Natural killer cell (primary cell): ENCODE data around the gene FBXW10B. TPM values are rescaled to one million over a fixed set of nuclear protein-coding genes. Genes with fewer than 3 reads are reported as not detected.
"Not testable (repeated sequence)": the region's sequence is repeated elsewhere in the genome, so short reads cannot be mapped to it uniquely, and the experiment has no call there.

Source experiments
- ATAC-seq, 3 donors: fragments of 150-1000 bp in 2 of 3; fragments of 200-7000 bp in 1 of 3; cut with Tn5 transposase; 1 replicate in 1 of 3; 2 replicates in 2 of 3; pipeline ENCODE4 v1.10.0; 2021; ENCODE audit warnings: mild to moderate bottlenecking in 2 of 3, moderate library complexity in 2 of 3
- DNase-seq, 2 donors: peaks; one replicate each; pipeline versions ENCODE4 v3.0.0 to v3.0.0-alpha.2; 2013 to 2021; ENCODE audit warnings: mixed read lengths in 1 of 2
- H3K27ac ChIP-seq: one replicate; pipeline ENCODE4 v1.5.1; 2013; ENCODE audit warnings: mild to moderate bottlenecking, low read length
- H3K27me3 ChIP-seq: one replicate; pipeline ENCODE4 v1.6.1; 2013; ENCODE audit warnings: low read length; ENCODE audit not compliant: control insufficient read depth, insufficient read depth
- H3K36me3 ChIP-seq: one replicate; pipeline ENCODE4 v1.6.1; 2013; ENCODE audit warnings: low read length; ENCODE audit not compliant: control insufficient read depth, insufficient read depth
- H3K4me1 ChIP-seq: one replicate; pipeline ENCODE4 v1.6.1; 2013; ENCODE audit warnings: low read length; ENCODE audit not compliant: control insufficient read depth, insufficient read depth
- H3K4me3 ChIP-seq: one replicate; pipeline ENCODE4 v1.5.1; 2013; ENCODE audit warnings: low read length
- H3K9me3 ChIP-seq: one replicate; pipeline ENCODE4 v1.6.1; 2013; ENCODE audit warnings: low read length; ENCODE audit not compliant: control insufficient read depth, insufficient read depth
- H3K27ac Mint-ChIP-seq, 2 donors: one replicate each; pipeline ENCODE4 v1.8.0; 2022; ENCODE audit warnings: mild to moderate bottlenecking in 2 of 2, mixed read lengths in 2 of 2, moderate library complexity in 1 of 2
- H3K27me3 Mint-ChIP-seq, 2 donors: one replicate each; pipeline ENCODE4 v1.8.0; 2022; ENCODE audit warnings: low read depth in 2 of 2, mixed read lengths in 2 of 2
- H3K36me3 Mint-ChIP-seq: one replicate; pipeline ENCODE4 v1.8.0; 2022; ENCODE audit warnings: mixed read lengths
- H3K4me1 Mint-ChIP-seq, 2 donors: one replicate each; pipeline ENCODE4 v1.8.0; 2022; ENCODE audit warnings: mixed read lengths in 2 of 2
- H3K4me3 Mint-ChIP-seq: one replicate; pipeline ENCODE4 v1.8.0; 2022; ENCODE audit warnings: mild to moderate bottlenecking, moderate library complexity, mixed read lengths
- H3K9me3 Mint-ChIP-seq, 2 donors: one replicate each; pipeline ENCODE4 v1.8.0; 2022; ENCODE audit warnings: mixed read lengths in 2 of 2
- CTCF ChIP-seq: fragments of 200-600 bp; IDR thresholded peaks from one replicate; pipeline ENCODE4 v1.8.0; 2022; ENCODE audit warnings: antibody characterized with exemption
- WGBS: methylation state at CpG from one replicate; pipeline ENCODE4 v1.1.7; 2013; ENCODE audit warnings: missing lambda C conversion rate; ENCODE audit not compliant: insufficient coverage; 5-methylcytosine and 5-hydroxymethylcytosine counted together
- intact Hi-C: fragments of 100-400 bp; cut with micrococcal nuclease; formaldehyde crosslinking; loops from one replicate; pipeline ENCODE4 v1.14.2; 2022
- total RNA-seq, 4 donors: library from RNA; stranded (reverse); fragments of 120-200 nt in 1 of 4; gene quantifications; one replicate each; pipeline versions ENCODE4 v1.2.3 to v1.2.4, GENCODE V29; 2013 to 2022

The FBXW10B gene, protein sequence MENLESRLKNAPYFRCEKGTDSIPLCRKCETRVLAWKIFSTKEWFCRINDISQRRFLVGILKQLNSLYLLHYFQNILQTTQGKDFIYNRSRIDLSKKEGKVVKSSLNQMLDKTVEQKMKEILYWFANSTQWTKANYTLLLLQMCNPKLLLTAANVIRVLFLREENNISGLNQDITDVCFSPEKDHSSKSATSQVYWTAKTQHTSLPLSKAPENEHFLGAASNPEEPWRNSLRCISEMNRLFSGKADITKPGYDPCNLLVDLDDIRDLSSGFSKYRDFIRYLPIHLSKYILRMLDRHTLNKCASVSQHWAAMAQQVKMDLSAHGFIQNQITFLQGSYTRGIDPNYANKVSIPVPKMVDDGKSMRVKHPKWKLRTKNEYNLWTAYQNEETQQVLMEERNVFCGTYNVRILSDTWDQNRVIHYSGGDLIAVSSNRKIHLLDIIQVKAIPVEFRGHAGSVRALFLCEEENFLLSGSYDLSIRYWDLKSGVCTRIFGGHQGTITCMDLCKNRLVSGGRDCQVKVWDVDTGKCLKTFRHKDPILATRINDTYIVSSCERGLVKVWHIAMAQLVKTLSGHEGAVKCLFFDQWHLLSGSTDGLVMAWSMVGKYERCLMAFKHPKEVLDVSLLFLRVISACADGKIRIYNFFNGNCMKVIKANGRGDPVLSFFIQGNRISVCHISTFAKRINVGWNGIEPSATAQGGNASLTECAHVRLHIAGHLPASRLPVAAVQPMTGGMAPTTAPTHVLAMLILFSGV
- total RNA-seq: under 1 TPM in 1 of 3 donors, not detected in 2; 0.79 TPM
- total RNA-seq (2013): 0.18 TPM

- H3K4me1 Mint-ChIP-seq, H3K4me3 Mint-ChIP-seq, H3K27me3 Mint-ChIP-seq, H3K4me3 ChIP-seq, H3K4me1 ChIP-seq, intact Hi-C loops, H3K9me3 ChIP-seq, H3K9me3 Mint-ChIP-seq, ATAC-seq, H3K36me3 ChIP-seq, H3K27ac ChIP-seq, H3K27ac Mint-ChIP-seq, DNase-seq, H3K27me3 ChIP-seq, H3K36me3 Mint-ChIP-seq: not testable (repeated sequence)
- 88% methylated on average over 9 of the region's 12 CpGs for WGBS
Measured at GRCh38 chr17:15619331-15620058, at the start of gene FBXW10B. FBXW10B (minus strand) TSS chr17:15619704; CDS start chr17:15619512, 192 bp downstream.

DNA sequence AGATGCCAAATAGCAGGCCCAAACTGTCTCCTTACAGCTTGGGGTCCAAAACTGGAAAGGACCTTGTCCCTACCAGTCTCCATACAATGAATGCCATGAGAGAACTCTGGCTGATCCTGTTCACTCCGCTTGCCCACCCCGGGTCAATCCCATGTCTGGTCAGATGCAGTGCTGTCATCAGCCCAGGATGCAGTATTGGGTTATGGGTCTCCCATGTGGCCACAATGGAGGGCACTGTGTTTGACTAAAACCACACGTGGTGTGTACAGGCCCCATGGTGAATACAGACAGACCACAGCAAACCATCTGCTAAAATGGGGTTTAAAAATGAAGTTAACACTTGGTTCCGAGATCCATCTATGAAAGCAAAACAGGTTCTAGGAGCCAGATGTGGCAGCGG lies 44.2 kb upstream of the FBXW10B start:
- Mint-ChIP-seq H3K27me3 (no peaks in the 10 kb centered on the region), H3K36me3 (no peaks in the 10 kb centered on the region), H3K4me1 (peaks cover 0 to 4% of the 10 kb centered on the region in 2 donors), H3K27ac (no peak overlapping the region), H3K9me3 (no peaks in the 10 kb centered on the region), H3K4me3 (no peak overlapping the region)
- no peak overlapping the region for H3K27ac ChIP-seq
- no peak overlapping the region for H3K4me3 ChIP-seq
- H3K36me3 ChIP-seq: no peaks in the 10 kb centered on the region
- ATAC-seq (no peak), DNase-seq (no peak)
- H3K27me3 ChIP-seq: no peaks in the 10 kb centered on the region
- H3K4me1 ChIP-seq: no peaks in the 10 kb centered on the region
- TF ChIP-seq CTCF: no peak
- H3K9me3 ChIP-seq: no peaks in the 10 kb centered on the region
- intact Hi-C loops: no loop called here
- 81% methylated on average over 5 of the region's 5 CpGs for WGBS

- no peaks in the 10 kb centered on the region for H3K27me3 ChIP-seq
- H3K4me1 ChIP-seq: no peaks in the 10 kb centered on the region
- no peaks in the 10 kb centered on the region for H3K9me3 ChIP-seq
- H3K36me3 ChIP-seq: no peaks in the 10 kb centered on the region
- ATAC-seq (no peak), DNase-seq (no peak)
- Mint-ChIP-seq H3K27me3 (no peaks in the 10 kb centered on the region), H3K27ac (no peak overlapping the region), H3K9me3 (no peaks in the 10 kb centered on the region), H3K4me3 (no peak overlapping the region), H3K4me1 (peaks cover 0 to 4% of the 10 kb centered on the region in 2 donors), H3K36me3 (no peaks in the 10 kb centered on the region)
- H3K4me3 ChIP-seq: no peak overlapping the region
- 94% methylated on average over 6 of the region's 6 CpGs for WGBS
- TF ChIP-seq CTCF: no peak
- no peak overlapping the region for H3K27ac ChIP-seq
- intact Hi-C loops: no loop called here
Measured at GRCh38 chr17:15663176-15663575, 43.7 kb upstream of the FBXW10B start.

DNA sequence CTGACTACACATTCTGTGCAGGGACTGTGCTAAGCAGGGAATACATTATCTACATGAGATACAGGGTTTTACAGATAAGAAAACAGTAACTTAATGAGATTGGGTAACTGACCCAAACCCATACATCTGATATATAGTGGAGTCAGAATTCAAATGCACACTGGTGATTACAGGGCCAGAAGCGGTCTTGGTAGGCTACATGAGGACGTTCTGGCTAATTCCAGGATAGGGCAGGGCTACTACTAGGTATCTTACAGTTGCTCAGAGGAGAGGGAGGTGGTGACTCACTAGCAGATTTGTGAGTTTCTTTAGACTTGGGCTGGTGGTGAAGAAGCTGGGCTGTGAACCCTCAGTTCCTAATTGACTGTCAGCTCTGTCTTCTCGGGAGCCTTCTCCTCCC lies 43.2 kb upstream of the FBXW10B start:
- no peak for ATAC-seq
- no peak overlapping the region for H3K4me3 Mint-ChIP-seq
- intact Hi-C loops: no loop called here

More for the DNA sequence above, 43.2 kb upstream of the FBXW10B start:
- Mint-ChIP-seq H3K27ac (no peak overlapping the region), H3K27me3 (no peaks in the 10 kb centered on the region), H3K9me3 (no peaks in the 10 kb centered on the region), H3K4me1 (peaks cover 0 to 4% of the 10 kb centered on the region in 2 donors), H3K36me3 (no peaks in the 10 kb centered on the region)
- no peak for TF ChIP-seq CTCF
- H3K27me3 ChIP-seq: no peaks in the 10 kb centered on the region
- no peaks in the 10 kb centered on the region for H3K9me3 ChIP-seq
- H3K4me1 ChIP-seq: no peaks in the 10 kb centered on the region
- H3K27ac ChIP-seq: no peak overlapping the region
- WGBS: 97% methylated on average over 3 of the region's 3 CpGs
- no peaks in the 10 kb centered on the region for H3K36me3 ChIP-seq
- H3K4me3 ChIP-seq: no peak overlapping the region
- DNase-seq: no peak
